Omental fat pad (tissue), 4 donors: Measurements from ENCODE around the gene ADGRF3. TPM values are rescaled to one million over a fixed set of nuclear protein-coding genes. Genes with fewer than 3 reads are reported as not detected.

ENCODE experiments used
- ATAC-seq: fragments of 150-250 bp; one replicate; pipeline ENCODE4 v1.9.1; 2016; ENCODE audit warnings: mild to moderate bottlenecking, moderate library complexity; ENCODE audit not compliant: low FRiP score
- DNase-seq: peaks from one replicate; pipeline ENCODE4 v3.0.0-alpha.2; 2019; ENCODE audit warnings: low spot score
- CTCF ChIP-seq, 3 donors: fragments of 450-650 bp; IDR thresholded peaks; one replicate each; pipeline ENCODE4 v1.5.1; 2016 to 2017; ENCODE audit warnings: antibody characterized with exemption in 3 of 3, mild to moderate bottlenecking in 3 of 3, moderate library complexity in 2 of 3
- total RNA-seq, 4 donors: library from RNA; depleted of rRNA; stranded (reverse); fragments of >200 nt; gene quantifications; one replicate each; pipeline ENCODE4 v1.1.0, GENCODE V29; 2016

ADGRF3 gene
- total RNA-seq, 4 donors from 2014 or later, result 0.09 TPM; not detected in 3

GRCh38 chr2:26295511-26295910 lies 51.1 kb downstream of the ADGRF3 start:
- no peak for ATAC-seq
- no peak for TF ChIP-seq CTCF (IDR thresholded peaks at IDR 0.05)
- DNase-seq, result no peak

DNA sequence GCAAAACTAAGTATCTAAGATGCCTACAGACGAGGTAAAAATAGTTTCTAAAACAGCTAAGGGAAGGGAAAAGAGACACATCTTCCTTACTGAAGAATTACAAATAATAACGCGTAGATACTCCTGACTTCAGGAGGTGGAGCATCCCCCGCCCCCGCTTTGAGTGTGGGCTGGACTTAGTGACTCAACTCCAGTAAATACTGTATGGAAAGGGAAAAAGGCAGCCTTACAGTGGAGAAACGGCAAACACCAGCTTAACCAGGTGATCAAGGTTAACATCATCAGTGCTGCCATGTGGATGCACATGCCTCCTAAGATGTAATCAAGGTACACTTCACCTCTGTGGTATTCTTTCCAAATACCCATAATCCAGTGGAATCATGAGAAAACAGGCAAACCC lies 53.9 kb downstream of the ADGRF3 start:
- ATAC-seq (peak; percentile 88), DNase-seq (no peak)
- TF ChIP-seq CTCF (IDR thresholded peaks at IDR 0.05), result no peak

GRCh38 chr2:26290001-26290400 lies 56.6 kb downstream of the ADGRF3 start:
- no peak for DNase-seq

DNA sequence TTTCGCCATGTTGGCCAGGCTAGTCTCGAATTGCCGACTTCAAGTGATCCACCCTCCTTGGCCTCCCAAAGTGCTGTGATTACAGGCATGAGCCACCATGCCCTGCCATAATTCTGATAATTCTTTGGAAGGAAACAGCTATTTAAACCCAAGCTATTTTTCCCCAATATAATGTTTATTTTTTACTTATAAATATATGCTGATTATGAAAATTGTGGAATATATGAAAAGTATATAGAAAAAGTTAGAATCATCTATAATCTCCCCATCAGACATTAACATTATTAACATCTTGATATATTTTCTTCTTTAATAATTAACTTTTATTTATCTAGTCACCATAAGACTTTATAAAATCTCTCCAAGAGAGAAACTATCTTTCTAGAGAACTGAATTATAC lies 60.7 kb downstream of the ADGRF3 start:
- ATAC-seq (no peak), DNase-seq (no peak)
- TF ChIP-seq CTCF (IDR thresholded peaks at IDR 0.05), result no peak

More at GRCh38 chr2:26290001-26290400, 56.6 kb downstream of the ADGRF3 start:
- ATAC-seq, result no peak
- TF ChIP-seq CTCF (IDR thresholded peaks at IDR 0.05), result no peak

- ATAC-seq, result no peak
- no peak for TF ChIP-seq CTCF (IDR thresholded peaks at IDR 0.05)
These were observed 62.5 kb downstream of the ADGRF3 start for GRCh38 chr2:26284132-26284531.

GRCh38 chr2:26283606-26284005 lies 63.0 kb downstream of the ADGRF3 start:
- ATAC-seq, result no peak
- TF ChIP-seq CTCF (IDR thresholded peaks at IDR 0.05), result no peak
- no peak for DNase-seq

More at GRCh38 chr2:26284132-26284531, 62.5 kb downstream of the ADGRF3 start:
- no peak for DNase-seq

GRCh38 chr2:26281226-26281625 lies 65.4 kb downstream of the ADGRF3 start:
- no peak for TF ChIP-seq CTCF (IDR thresholded peaks at IDR 0.05)
- no peak for ATAC-seq

More at GRCh38 chr2:26281226-26281625, 65.4 kb downstream of the ADGRF3 start:
- no peak for DNase-seq
